ENCODE results near the gene ZNF827.

Gene ZNF827

DNA sequence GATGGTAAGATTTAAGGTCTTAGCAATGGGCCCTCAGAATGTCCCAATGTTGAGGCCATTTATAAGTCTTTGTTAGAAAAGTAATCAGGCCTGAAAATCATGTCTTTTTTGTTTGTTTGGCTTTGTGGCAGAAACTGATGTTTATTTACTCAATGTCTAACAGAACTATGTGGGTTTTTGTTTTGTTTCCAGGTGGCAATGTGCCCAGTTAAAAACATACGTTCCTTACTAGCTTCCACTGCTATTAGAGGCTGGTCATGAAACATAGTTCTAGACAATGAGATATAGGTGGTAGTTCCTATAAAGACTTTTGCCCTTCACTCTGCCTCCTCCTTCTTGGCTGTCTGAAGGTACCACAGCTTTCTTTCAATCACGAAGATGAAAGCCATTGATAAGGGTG lies 149.9 kb downstream of the ZNF827 start:
- no peak for DNase-seq

DNA sequence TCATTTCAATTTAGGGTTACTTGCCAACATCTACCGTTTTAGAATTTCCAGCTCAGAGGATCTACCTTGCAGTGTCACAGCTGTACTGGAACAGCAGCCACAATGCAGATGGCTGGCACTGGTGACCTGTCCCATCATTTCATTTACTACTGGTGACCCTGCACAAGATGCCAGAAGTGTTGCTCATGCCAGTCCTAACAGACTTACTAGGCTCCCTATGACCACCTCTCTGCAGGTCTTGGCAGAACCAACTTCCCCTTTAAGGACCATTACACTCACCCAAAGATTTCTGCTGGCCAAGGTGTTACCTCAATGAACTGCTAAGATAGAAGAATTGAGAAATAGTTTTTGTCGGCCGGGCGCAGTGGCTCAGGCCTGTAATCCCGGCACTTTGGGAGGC lies 151.8 kb downstream of the ZNF827 start:
- no peak for DNase-seq

DNA sequence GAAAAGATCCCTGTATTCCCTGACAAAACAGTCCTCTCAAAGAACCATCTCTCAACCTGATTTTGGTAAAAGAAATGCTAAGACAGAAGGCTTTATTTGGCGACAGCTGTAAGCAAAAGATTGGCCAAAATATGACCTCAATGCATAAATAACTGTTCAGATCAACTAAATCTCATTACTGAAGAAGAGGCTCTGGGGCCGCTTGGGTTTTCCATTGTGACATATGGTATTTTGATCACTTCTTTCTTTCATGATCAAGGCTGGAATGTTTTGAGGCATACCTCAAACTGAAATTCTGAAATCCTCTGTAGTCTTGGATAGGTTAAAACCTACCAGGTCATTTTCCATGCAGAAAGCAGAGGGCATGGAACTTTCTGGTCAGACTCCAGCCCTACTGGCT lies 152.4 kb downstream of the ZNF827 start:
- DNase-seq, result no peak

DNA sequence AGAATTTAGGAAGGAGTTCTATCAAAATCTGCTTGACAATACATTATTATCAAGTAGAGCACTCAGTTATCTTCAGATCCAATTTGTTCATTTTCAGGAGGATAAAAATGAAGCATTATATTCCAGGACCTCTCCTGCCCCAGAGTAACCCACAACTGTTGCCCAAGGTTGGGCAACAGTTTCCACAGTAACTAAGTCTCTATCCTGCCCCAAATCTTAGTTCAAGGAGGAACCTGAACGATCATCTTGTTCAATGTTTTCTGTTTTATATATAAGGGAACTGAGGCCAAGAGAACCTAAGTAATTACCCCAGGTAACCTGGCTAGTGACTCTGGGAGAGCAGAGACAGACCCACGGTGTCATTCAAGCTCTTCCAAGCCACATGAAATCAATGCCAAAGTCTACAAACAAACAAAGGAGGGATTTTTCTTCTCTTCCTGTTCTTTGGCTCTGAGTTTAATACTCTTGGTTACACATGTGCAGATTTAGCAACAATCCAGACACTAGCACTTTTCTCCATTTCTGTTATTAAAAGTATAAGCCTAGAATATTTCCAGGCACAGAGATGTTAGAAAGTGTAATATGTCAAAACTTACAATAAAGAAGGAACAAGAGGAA lies 153.1 kb downstream of the ZNF827 start:
- DNase-seq, result no peak

DNA sequence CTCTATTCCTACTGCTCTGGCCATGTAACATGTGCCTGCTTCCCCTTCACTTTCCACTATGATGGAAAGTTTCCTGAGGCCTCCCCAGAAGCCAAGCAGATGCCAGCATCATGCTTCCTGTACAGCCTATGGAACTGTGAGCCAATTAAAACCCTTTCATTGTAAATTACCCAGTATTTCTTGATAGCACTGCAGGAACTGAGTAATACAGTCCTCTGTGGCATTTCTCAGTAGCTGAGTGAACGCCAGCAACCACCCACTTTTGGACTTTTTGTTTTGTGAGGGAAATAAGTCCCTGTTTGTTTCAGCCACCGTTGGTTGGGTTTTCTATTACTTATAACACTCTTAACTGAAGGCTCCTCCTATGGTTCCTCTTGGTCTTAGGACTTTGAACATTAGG lies 154.6 kb downstream of the ZNF827 start:
- DNase-seq, result no peak

DNA sequence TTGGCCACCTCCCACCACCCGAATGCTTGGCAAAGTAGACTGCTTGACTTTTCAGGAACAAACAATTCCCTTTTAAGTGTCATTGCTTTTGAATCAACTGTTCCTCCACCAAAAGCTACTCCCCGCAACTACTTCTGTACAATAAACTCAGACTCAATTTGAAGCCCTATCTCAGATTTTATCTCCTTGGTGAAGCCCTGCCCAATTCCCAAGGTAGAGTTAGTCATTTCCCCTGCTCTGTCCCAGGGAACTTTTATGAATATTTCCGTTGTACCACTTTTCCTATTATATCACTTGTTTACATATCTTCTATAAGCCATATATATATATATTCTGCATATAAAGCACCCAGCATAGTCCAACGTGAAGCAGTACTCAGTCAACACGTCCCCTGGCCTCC lies 155.9 kb downstream of the ZNF827 start:
- DNase-seq, result no peak

DNA sequence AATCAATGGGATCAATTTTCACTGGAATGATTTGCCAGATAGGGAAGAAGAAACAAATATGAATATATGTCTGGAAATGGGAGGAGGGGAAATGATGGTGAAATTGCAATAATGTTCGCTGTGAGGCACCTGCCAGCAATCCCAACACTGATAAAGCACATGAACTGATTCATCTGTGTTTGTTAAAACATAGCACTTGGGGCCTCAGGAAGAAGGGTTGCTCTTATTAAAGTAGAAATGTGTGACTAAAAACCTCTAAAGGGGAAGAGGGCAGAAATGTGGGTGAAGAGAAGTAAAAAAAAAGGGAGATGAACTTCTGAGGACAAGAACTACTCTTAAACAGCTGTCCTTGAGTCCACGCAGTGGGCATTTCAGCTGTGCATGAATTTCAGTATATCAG lies 157.3 kb downstream of the ZNF827 start:
- DNase-seq, result no peak

DNA sequence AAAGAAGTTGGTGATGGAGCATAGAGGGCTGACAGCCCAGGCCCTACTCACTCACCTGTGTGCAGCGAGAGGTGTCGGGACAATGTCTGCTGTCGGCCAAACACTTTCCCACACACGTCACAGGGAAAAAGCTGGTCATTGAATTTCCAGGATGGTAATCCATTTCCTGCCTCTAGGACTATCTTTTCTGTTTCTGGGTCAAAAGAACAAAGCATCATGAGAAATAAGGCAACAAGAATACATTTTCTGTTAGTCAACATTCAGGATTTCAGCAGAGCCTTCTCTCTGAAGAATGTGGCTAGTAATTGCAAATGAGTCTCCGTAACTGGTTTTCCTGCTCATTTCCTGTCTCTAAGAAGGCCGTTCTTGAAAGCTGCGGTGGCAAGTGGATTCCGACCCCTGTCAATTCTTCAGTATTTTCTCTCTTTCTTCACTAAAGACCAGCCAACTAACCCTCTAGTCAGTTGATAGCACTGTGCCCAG lies 159.3 kb downstream of the ZNF827 start:
- DNase-seq, result no peak

DNA sequence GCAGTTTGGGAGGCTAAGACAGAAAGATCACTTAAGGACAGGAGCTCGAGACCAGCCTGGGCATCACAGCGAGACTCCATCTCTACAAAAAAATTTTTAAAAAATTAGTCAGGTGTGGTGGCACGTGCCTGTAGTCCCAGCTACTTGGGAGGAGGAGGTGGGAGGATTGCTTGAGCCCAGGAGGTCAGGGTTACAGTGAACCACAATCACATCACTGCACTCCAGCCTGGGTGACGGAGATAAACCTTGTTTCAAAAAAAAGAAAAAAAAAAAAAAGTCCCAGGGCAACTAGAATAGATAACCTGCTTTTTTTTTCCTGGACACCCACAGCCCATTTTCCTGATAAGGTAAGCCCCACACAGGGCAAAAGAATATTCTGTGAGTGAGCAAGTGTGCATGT lies 162.4 kb downstream of the ZNF827 start:
- DNase-seq, result no peak

DNA sequence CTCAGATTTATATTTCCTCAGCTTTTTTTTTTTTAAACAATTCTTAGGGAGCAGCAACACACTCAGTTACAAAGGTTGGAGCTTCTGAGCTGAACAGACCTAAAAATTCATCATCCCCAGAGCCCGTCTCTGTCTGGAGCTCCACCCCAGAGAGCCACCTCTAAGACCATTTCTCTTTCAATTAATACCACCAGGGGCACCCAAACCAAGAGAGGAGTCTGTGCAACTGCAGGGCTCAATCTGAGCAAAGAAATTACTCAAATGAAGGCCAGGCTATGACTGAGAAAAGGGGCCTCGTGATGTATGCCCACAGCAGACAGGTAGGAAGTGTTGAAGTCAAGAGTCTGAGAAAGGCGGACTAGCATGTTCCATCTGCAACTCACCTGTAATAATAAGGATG lies 163.2 kb downstream of the ZNF827 start:
- no peak for DNase-seq

DNA sequence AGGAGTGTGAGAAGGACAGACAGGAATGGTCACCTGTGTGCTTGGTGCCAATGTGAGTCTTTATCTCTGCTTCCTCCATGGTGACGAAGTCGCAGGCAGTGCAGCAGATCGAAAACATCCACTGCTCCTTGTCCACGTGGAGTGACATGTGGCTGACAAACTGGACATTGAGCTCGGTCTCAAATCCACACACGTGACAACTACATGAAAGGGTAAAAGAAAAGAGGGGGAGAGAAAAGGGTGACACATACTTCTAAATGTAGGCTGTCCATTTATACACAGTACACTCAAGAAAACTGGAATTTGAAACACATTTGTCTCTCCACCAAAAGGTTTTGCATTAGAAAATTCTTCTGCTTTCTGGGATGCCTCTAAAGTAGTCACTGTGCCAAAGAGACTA lies 164.2 kb downstream of the ZNF827 start:
- no peak for DNase-seq

DNA sequence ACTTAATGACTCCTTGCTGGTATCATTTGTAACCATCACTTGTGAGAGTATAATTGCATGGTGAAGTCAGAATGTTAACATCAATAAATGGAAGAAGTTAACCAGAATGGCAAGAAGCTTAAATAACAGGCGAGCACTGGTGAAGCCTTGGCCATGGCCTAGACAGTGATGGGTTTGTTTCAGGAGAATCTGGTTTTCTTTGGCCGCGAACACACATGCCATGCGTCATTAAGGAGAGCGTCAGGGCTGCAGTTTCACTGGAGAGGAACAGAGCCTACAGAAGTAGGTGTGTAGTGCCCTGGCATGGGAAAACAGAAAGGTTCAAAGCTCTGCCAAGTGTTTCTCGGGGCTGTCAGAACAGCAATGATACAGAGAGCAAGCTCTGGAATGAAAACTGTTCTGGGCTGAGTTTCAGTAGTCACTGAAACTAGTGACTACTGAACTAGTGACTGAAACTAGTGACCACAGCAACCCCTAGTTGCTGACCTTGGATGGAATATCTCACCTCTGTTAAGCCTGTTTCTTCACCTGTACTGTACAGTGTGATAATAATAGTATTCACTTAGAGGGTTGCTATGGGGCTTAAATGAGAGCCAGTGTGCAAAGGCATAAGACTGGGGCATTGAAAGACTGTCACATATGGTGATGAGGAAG lies 164.9 kb downstream of the ZNF827 start:
- no peak for DNase-seq

DNA sequence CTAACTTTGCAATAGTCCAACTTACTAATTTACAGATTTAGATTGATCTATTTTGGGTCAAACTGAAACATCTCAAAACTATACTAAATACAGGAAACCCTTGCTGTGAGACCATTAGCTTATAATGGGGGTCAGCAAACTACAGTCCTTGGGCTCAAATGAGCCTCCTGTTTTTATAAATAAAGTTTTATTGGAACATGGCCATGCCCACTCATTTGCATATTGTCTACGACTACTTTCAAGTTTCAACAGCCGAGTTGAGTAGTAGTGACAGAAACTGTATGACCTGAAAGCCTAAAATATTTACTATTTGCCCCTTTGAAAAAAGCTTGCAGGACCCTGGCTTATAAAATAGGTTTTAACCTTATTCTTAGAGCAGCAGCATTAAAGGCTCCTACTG lies 166.3 kb downstream of the ZNF827 start:
- no peak for DNase-seq

DNA sequence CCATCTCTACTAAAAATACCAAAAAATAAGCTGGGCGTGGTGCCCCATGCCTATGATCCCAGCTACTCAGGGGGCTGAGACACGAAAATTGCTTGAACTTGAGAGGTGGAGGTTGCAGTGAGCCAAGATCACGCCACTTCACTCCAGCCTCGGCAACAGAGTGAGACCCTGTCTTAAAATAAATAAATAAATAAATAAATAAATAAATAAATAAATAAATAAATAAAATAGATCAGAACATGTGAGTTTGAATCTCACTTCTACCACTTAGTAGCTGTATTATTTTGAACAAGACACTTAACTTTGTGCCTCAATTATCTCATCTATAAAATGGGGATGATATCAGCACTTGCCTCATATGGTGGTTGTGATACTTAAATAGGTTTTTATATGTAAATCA lies 168.5 kb downstream of the ZNF827 start:
- DNase-seq, result no peak

DNA sequence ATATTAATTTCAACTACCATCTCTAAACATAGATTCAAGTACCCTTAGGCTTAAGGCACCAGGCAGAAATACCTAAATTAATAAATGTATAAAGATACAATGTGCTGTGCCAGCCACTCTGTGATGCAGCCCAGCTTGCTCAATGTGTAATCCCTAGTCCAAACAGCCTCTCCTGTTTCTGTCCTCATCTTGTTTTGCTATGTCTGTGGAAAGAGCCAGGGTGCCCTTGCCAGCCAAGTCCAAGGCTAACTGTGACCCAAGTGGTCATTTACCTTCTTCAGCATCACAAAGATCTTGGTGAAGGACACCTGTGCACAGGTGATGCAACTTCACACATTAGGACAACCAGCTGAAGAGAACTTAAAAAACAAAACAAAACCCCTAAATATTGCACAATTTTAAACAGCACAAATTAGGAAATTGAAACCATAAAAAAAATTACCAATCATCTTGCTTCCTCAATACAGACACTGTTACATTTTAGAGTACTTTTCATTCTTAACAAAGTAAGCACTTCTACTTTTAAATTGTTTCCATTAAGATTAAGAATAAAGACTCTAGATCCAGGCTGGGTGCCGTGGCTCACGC lies 169.1 kb downstream of the ZNF827 start:
- DNase-seq, result no peak

DNA sequence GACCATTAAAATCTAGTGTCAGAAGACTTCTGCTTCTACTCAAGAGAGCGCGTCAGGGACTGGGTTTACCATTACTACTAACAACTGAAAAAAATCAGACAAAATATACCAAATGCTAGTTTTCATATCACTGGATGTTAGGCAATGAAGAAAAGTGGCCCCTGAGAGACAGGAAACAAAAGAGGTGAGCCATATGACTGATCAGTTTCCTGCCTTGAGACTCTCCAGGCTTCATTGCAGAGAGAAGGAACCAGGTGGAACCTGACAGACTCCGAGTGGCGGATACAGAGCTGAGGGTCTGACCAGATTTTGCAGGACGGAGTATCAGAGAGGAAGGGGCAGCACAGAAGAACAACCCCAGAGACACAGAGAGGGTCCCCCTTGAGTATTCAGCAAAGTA lies 172.3 kb downstream of the ZNF827 start:
- no peak for DNase-seq

DNA sequence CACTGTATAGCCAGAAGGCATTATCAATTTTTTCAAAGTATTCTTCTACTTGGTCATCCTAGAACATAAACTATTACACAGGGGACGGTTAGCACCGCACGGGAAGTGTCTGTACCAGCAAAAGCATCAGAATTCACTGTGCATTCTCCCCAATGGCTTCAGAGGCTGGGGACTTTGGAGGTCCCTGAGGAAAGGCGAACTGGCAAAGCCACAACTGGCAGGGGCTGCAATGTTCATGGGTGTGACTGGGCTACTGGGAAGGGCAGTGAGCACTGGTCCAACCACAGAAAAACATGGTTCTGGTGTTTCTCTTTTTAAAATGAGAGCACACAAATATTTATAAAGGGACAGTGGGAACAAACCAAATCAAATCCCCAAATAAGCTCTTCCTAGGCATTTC lies 175.2 kb downstream of the ZNF827 start:
- DNase-seq, result no peak

DNA sequence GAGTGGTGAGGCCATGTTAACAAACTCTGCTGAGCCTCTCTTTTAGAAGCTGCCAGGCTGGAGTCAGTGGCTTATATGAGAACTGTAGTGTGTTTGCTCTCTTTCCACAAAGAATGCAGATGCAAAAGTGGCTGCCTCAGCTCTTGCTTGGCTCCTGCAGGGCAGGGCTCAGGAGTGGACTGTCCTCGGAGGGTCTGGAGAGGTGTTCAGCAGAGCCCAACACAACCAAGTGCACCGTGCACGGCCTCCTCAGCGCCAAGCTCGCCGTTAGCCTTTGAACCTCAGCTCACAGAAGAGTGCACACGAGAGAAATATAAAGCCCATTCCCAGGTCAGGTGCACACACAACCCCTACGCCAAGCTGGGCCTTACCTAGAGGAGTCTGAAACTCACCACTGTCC lies 175.9 kb downstream of the ZNF827 start:
- no peak for DNase-seq

DNA sequence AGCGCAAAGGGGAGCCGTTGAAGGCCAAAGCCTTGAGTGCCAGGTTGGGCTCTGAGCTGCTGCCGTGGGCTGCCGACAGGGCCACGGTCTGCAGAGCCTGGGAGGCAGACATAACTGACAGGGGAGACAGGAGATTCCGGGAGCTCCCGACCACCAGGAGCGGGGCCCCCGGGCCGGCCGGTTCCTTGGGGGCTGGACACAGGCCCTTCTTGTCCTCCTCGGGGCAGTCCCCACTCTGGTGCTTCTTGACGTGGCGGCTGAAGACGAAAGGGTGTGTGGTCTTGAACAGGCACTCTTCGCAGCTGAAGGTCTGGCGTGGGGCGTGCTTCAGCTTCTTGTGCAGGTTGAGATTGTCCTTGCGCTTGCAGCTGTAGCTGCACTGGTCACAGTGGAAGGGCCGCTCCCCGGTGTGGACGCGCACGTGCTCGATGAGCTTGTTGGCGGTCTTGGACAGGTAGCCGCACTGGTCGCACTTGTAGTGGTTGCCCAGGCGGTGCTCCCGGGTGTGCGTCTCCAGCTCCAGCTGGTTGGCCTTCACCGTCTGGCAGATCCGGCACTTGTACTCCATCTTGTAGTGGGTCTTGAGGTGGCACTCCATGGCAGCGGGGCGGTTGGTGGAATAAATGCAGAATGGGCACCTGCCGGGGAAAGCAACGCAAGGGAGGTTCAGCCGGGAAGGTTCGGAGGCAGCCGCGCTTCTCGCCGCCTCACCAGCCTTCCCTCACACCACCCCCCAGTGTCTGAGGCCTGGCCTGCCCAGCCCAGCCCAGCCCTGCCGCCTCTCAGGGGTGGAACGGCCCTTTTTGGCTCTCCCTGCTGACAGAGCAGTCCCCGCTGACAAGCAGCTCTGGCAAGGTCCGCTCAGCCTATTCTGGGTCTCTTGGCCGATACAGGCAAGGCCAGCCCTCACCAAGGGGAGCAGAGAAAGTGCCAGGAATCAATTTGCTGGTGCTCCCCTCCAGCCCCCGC lies 177.4 kb downstream of the ZNF827 start:
- no peak for DNase-seq

DNA sequence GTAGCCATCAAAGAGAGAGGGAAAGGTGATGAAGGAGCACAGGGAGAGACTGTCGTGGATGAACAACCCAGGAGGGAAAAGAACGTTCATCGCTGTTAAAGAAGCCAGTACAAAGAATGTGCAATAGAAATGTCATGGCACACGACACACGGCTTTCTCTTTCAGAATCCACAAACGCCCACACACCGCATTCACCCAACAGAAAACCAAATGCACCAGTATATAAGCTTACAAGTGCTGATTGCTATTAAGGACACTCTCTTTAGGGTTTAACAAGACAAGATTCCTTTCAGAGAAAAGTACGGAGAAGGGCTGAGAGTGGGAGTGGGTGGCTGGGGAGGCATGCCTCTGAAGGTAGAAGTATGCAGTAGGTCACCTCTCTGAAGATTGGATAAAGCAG lies 178.4 kb downstream of the ZNF827 start:
- no peak for DNase-seq

DNA sequence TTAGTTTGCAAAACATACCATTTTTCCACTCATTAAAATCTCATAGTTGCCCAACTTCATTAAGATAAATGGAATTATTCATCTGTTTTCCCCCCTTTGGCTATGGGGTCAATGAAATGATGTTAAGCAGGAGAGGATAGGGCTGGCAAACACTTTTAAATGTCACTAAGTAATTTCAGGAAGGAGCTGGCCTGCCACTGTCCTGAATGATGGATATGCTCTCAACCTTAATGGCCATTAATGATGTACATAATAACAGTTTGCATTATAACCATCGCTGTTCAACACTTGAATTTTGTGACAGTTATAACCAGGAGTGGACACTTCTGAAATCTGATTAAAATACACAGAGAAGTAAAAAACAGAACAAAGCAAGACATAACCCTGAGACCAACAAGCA lies 181.4 kb downstream of the ZNF827 start:
- no peak for DNase-seq

DNA sequence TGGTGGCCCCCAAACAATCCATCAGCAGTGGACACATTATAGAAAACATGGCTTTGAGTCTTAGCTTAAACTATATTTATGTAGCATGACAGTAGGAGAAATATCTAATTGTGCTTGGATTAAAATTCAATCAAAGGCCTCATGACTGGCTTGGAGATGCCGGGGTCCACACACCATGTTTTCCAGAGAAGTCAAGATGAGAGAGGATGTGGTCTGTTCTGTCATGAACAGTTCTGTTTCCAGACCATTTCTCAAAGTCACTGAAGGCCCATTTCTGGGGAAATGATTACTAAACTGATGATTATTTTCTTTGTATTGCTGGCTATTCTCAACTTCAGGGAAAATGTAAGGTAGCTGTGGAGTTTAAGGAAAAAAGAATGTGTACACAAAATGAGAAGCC lies 182.4 kb downstream of the ZNF827 start:
- no peak for DNase-seq

DNA sequence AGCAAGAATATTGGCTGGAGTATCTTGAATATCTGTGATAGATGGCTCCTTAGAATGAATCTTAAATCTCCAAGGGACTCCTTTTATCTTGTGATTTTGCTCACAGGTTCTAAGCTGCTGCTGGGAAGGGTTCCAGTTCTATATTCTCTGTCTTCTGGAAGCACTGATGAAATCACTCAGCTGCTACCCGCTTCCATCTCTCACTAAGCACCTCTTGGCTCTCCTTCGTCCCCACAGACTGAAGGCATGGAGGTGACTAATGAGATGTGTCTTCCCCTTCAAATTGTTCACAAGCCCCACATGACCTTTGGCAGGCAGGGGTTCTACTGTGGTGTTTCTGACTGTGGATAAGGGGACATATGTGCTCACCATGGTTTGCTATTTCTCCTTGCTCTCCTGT lies 182.8 kb downstream of the ZNF827 start:
- no peak for DNase-seq

DNA sequence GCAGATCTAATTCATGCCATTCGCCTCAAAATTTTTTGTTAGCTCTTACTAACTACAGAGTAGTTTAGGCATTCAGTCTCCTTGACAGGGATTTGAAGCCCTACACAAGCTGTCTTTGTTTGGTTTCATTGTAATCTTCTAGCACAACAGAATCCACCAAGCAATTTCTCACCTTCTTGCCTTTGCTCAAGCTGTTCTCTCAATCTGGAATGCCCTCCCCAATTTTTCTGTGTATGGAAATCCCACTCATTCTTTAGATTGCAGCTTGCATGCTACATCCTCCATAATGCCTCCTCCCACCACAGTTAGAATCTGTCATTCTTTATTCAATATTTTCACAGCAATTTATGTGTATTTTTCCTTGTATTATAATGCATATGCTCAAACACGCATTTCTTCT lies 195.0 kb downstream of the ZNF827 start:
- no peak for DNase-seq

Measured in activated CD4-positive, alpha-beta T cell treated with anti-CD3 and anti-CD28 coated beads for 1 hour (primary cell).